Muscle of back (tissue), 13 donors: ENCODE data around the gene ZMYM4. TPM values are rescaled to one million over a fixed set of nuclear protein-coding genes. Genes with fewer than 3 reads are reported as not detected.
"Not testable (repeated sequence)": the region's sequence is repeated elsewhere in the genome, so short reads cannot be mapped to it uniquely, and the experiment has no call there.

Experiments used
- DNase-seq, 3 donors: peaks; one replicate each; pipeline versions ENCODE4 v3.0.0 to v3.0.0-alpha.2; 2013
- long read RNA-seq, 9 donors: transcript quantifications; one replicate each; lab custom pipeline, GENCODE V29; 2026
- polyA plus RNA-seq, 10 donors: library from polyadenylated mRNA; unstranded; fragments of 120-200 nt; gene quantifications; one replicate each; pipeline ENCODE4 v1.2.1, GENCODE V29; 2013; ENCODE audit not compliant: insufficient read length in 10 of 10

ZMYM4 gene
- 10 to 100 TPM; 33.3 to 48.1 (median 40.5) TPM for polyA plus RNA-seq
- long read RNA-seq, donor 1, result 0 reads
- long read RNA-seq, donor 2, result 0 reads
- long read RNA-seq, donor 3, result 0 reads
- long read RNA-seq, donor 4, result 0 reads
- long read RNA-seq, donor 5, partial matches to known transcripts, result 0 of 1 reads
- long read RNA-seq, donor 5, other reads (novel, unspliced or antisense), result 0 of 1 reads
- long read RNA-seq, donor 6, partial matches to known transcripts, result 43 of 43 reads
- long read RNA-seq, donor 6, other reads (novel, unspliced or antisense), result 0 of 43 reads
- long read RNA-seq, donor 7, full-length matches to known transcripts, result 1 of 1 reads
- long read RNA-seq, donor 7, partial matches to known transcripts, result 0 of 1 reads
- long read RNA-seq, donor 7, other reads (novel, unspliced or antisense), result 0 of 1 reads
- long read RNA-seq, donor 8, partial matches to known transcripts, result 0 of 1 reads
- long read RNA-seq, donor 8, other reads (novel, unspliced or antisense), result 0 of 1 reads
- long read RNA-seq, donor 9, result 0 reads

GRCh38 chr1:35268282-35269200, at the start of gene ZMYM4:
Gene ZMYM4, plus strand, starts transcription at chr1:35268709. Its CDS starts 338 bp downstream, at chr1:35269047.
- DNase-seq, result peak; percentile 97 to 98 (median 98)

- DNase-seq, result no peak
Measured at GRCh38 chr1:35220976-35221375, 47.5 kb upstream of the ZMYM4 start.

- peak; percentile 36 to 79 (median 59) for DNase-seq
Measured at GRCh38 chr1:35222322-35223083, 46.0 kb upstream of the ZMYM4 start.

- DNase-seq, result no peak
Measured at GRCh38 chr1:35223084-35223630, 45.4 kb upstream of the ZMYM4 start.

GRCh38 chr1:35226546-35226945, 42.0 kb upstream of the ZMYM4 start:
- DNase-seq, result no peak

GRCh38 chr1:35229587-35230360, 38.7 kb upstream of the ZMYM4 start:
- no peak for DNase-seq

- DNase-seq, result no peak
Measured at GRCh38 chr1:35231287-35231686, 37.2 kb upstream of the ZMYM4 start.

- DNase-seq, result not testable (repeated sequence)
Measured at GRCh38 chr1:35236772-35237171, 31.7 kb upstream of the ZMYM4 start.

GRCh38 chr1:35243691-35244090, 24.8 kb upstream of the ZMYM4 start:
- DNase-seq, result peak in 1 of 3 donors; percentile 10

- DNase-seq, result no peak
Measured at GRCh38 chr1:35247256-35247655, 21.3 kb upstream of the ZMYM4 start.

GRCh38 chr1:35253941-35254340, 14.6 kb upstream of the ZMYM4 start:
- no peak for DNase-seq

GRCh38 chr1:35255276-35255675, 13.2 kb upstream of the ZMYM4 start:
- no peak for DNase-seq

- no peak for DNase-seq
Measured at GRCh38 chr1:35259561-35259960, 8.9 kb upstream of the ZMYM4 start.

- no peak for DNase-seq
Measured at GRCh38 chr1:35261412-35262120, 6.9 kb upstream of the ZMYM4 start.

- DNase-seq, result no peak
Measured at GRCh38 chr1:35264035-35264434, 4.5 kb upstream of the ZMYM4 start.

- DNase-seq, result peak; percentile 7 to 41 (median 22)
Measured at GRCh38 chr1:35264871-35265270, 3.6 kb upstream of the ZMYM4 start.

- DNase-seq, result no peak
Measured at GRCh38 chr1:35266306-35266705, 2.2 kb upstream of the ZMYM4 start.

GRCh38 chr1:35269201-35269988, 886 bp downstream of the ZMYM4 start:
- peak; percentile 5 to 45 (median 6) for DNase-seq

- no peak for DNase-seq
Measured at GRCh38 chr1:35269989-35270289, 1.4 kb downstream of the ZMYM4 start.
